Measurements from ENCODE around the gene PRR5.
"Not testable (repeated sequence)": the region's sequence is repeated elsewhere in the genome, so short reads cannot be mapped to it uniquely, and the experiment has no call there.

Gene PRR5

DNA sequence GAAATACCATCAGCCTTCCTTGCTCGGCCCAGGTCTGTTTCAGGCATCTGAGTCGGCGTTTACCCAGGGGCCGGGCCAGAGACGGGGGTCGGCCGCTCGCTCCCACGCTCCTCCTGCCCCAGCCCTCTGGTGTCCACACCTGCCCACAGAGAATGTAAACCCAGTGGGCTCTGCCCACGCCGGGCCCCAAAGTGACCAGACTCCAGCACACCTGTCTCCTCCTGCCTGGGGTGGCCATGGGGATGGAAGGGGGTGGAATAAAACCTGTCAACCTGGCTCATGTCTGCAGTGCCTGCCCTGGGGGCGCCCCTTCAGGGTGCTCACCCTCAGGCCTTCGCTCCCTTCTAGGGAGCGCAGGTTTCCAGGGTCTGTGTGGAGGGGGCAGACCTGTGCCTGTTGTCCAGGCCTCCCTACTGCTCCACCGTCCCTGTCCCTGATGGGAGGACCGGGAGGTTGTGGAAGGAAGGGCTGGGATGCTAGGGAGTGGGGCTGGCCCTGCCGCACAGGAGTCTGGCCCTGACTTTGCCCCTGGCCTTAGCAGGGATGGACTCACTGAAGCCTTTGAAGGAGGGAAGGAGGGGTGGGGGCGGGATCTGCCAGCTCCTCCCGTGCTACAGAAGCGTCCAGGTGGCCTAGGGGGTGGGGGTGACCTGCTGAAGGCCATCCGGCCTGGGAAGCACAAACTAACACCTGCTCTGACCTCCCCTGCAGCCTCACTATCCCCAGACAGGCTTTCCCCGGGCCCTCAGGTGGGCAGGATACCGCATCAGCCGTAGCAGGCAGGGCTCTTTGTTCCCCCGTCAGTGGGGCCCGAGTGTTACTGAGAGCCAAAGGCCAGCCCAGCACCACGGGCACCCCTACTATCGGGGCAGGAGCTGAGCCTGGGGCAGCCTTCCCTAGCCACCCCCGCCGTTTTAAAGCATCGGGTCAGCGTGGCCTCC lies 35.7 kb downstream of the PRR5 start:
- no peak for DNase-seq

- DNase-seq, result no peak
Measured at GRCh38 chr22:44738347-44738715, 36.3 kb downstream of the PRR5 start.

GRCh38 chr22:44739024-44739423 lies 37.0 kb downstream of the PRR5 start:
- DNase-seq, result no peak

DNA sequence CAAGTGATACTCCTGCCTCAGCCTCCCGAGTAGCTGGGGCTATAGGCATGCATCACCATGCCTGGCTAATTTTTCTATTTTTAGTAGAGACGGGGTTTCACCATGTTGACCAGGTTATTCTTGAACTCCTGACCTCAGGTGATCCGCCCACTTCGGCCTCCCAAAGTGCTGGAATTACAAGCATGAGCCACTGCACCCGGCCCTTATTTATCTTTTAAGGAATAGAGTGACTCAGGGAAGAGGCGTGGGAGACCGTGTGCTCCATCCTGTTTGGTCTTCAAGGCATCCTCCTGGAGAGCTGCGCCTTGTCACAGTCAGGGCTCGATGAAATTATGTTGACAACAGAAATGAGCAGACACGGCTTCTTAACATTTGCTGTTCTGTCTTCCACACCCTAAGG lies 37.7 kb downstream of the PRR5 start:
- not testable (repeated sequence) for DNase-seq

DNA sequence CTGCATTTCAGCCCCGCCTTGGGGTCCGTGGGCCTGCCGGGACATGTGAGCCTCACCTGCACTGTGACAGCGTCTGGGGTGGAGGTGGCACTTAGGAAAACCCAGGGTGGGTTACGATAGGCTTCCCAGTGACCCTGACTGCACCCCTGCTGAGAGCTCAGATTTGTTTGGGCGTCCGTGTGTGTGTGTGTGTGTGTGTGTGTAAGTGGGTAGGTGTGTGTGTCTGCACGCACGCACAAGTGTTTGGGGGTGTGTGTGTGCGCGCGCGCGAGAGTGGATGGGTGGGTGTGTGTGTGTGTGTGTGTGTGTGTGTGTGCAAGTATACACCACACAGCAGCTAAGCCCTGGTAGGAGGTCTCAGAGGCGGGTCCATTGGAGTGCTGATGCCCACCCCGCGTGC lies 38.3 kb downstream of the PRR5 start:
- DNase-seq, result no peak

DNA sequence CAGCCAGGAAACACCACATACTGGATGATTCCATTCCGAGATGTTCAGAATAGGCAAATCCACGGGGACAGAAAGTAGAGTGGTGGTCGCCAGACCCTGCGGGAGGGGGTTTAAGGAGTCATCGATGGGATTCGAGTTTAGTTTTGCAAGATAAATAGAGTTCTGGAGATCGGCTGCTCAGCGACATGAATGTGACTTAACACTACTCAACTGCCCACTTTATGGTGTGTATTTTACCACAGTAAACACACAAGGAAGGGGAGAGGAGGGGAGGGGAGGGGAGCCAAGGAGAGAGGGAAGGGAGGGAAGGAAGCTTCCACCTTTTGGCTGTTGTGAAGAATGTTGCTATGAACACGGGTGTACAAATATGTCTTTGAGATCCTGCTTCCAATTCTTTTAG lies 39.9 kb downstream of the PRR5 start:
- DNase-seq, result no peak

GRCh38 chr22:44743247-44743646 lies 41.2 kb downstream of the PRR5 start:
- no peak for DNase-seq

GRCh38 chr22:44743804-44744211 lies 41.8 kb downstream of the PRR5 start:
- no peak for DNase-seq

- DNase-seq, result no peak
Measured at GRCh38 chr22:44745853-44746789, 44.1 kb downstream of the PRR5 start.

DNA sequence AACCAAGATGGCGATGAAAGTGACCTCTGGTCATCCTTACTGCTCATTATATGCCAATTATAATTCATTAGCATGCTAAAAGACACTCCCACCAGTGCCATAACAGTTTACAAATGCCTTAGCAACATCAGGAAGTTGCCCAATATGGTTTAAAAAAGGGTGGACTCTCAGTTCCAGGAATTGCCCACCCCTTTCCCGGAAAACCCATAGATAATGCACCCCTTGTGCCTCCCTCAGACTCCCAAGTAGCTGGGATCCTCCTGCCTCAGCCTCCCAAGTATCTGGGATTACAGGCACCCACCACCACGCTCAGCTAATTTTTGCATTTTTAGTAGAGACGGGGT lies 45.8 kb downstream of the PRR5 start:
- DNase-seq, result not testable (repeated sequence)

GRCh38 chr22:44748524-44748923 lies 46.5 kb downstream of the PRR5 start:
- no peak for DNase-seq

- DNase-seq, result no peak
Measured at GRCh38 chr22:44750481-44750880, 48.5 kb downstream of the PRR5 start.

GRCh38 chr22:44752285-44753188 lies 50.5 kb downstream of the PRR5 start, which contains the start of gene ARHGAP8:
TSS of gene ARHGAP8 (plus strand) at chr22:44752575. CDS start at chr22:44786528, 33,953 bp downstream.
- DNase-seq, result no peak

GRCh38 chr22:44753189-44754042 lies 51.4 kb downstream of the PRR5 start:
- DNase-seq, result no peak

DNA sequence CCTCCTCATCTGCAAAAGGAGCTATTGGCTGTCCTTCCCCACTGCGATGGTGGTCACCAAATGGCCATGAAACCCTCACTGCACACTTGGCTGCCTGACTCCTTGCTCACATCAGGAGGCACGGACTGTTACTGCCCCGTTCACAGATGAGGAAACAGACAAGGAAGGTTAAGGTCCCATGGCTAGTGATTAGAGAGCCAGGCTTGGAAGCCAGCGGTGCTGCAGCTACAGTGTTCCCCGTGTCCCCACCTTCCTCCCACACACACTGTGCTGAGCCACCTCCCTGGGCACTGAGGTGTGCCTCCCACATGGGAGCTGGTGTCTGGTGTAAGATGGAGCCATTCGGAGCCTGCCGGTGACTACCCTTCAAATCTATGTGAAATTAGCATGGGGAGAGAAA lies 53.0 kb downstream of the PRR5 start:
- DNase-seq, result no peak

DNA sequence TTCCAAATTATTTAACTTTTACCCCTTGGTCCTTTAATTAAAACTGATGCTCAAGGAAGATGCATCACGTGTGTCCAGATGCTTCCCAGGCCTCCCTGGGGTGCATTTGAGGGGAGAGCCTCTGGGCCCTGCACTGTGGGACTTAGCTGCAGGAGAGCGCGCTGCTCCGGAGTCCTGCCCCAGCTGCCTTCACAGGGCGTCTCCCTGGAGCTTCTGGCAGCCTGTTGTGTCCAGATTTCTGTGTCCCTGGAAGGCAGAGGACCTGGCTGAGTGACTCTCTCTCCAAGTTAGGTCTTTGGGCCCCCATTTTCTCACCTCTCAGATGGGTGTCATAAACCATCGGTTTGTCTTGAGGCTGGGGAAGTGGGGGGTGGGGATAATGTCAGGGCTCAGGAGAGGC lies 53.4 kb downstream of the PRR5 start:
- DNase-seq, result no peak

GRCh38 chr22:44755956-44756361 lies 54.0 kb downstream of the PRR5 start:
- DNase-seq, result no peak

- no peak for DNase-seq
Measured at GRCh38 chr22:44758344-44758973, 56.5 kb downstream of the PRR5 start.

DNA sequence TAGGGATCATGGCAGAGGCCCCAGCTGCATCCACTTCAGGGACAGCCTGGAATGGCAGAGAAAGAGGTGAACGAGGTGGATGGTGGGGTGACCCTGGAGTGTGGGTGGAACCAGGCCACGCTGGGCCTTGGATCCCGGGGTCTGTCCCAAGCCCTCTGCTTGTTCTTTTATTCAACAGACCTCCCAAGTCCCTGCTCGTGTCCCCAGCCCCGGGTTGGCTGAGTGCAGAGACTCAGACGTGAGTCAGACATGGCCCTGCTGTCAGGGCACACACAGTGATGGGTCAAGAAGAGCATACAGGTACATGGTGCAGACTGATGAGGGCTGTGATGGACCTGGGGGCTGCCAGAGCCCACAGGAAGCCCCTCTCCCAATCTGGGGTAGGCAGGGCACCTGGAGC lies 57.0 kb downstream of the PRR5 start:
- DNase-seq, result no peak

DNA sequence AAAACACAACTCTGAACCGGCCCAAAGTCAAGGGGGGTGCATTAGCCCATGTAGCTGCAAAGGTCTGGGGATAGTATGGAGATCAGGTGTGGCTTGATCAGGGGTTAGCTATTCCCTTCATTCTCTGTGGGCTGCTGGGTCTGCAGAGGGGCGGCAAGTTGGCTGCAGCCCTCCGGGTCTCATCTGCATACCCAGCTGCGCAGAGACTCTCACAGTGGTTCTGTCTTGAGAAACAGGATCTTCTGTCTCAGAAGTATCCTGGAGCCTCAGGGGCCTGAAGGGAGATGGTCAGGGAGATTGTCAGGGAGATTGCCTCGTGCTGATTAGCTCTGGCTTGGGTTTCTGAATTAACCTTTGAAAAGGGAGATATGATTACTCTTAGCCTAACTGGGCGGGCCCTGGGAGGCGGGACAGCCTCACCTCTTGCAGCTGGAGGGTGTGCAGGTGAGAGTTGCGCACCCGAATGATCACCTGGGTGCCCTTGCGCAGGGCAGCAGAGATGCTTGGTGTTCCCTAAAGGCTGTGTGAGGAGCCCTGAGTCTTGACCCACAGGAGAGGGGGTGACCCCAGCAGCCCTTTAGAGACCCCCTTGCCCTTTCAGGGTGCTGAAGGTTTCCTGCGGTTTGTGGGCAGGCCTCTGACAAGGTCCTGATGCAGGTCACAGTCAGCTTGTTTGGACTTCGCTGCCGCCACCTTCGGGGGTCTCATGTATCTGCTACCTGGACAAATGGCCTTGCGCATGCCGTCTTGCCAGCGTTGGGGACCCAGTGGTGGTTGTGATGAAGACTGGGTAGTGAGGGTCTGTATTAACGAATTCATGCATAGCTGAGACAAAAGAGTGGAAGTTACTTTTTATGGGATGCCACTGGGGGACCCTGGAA lies 57.7 kb downstream of the PRR5 start:
- no peak for DNase-seq
